Epithelial cell of prostate (primary cell): Measurements from ENCODE around the gene FMNL2.
A peak's percentile ranks its signal among the peaks of the same experiment; 100 is the strongest.

Experiments
- DNase-seq: peaks from one replicate; pipeline ENCODE4 v3.0.0-alpha.2; 2011; ENCODE audit warnings: low read depth, low spot score
- H3K27ac ChIP-seq: fragments of 450-650 bp; 2 replicates; pipeline ENCODE4 v1.5.1; 2017; ENCODE audit warnings: mild to moderate bottlenecking

Gene FMNL2

GRCh38 chr2:152399003-152399402, 64.0 kb downstream of the FMNL2 start:
- H3K27ac ChIP-seq: no peak overlapping the region
- DNase-seq: no peak

GRCh38 chr2:152400607-152401214, 65.7 kb downstream of the FMNL2 start:
- no peak for DNase-seq
- peak overlapping the region; percentile 9 for H3K27ac ChIP-seq

- no peak overlapping the region for H3K27ac ChIP-seq
- no peak for DNase-seq
These were observed 68.1 kb downstream of the FMNL2 start for GRCh38 chr2:152402780-152403759.

GRCh38 chr2:152405206-152406118, 70.5 kb downstream of the FMNL2 start:
- no peak overlapping the region for H3K27ac ChIP-seq
- DNase-seq: no peak

GRCh38 chr2:152406119-152406835, 71.3 kb downstream of the FMNL2 start:
- DNase-seq: no peak
- H3K27ac ChIP-seq: peak overlapping the region; percentile 30

GRCh38 chr2:152406836-152407161, 71.8 kb downstream of the FMNL2 start:
- H3K27ac ChIP-seq: peak overlapping the region; percentile 30
- DNase-seq: no peak

GRCh38 chr2:152407204-152407721, 72.3 kb downstream of the FMNL2 start:
- H3K27ac ChIP-seq: peak overlapping the region; percentile 30
- DNase-seq: no peak

- no peak for DNase-seq
- no peak overlapping the region for H3K27ac ChIP-seq
These were observed 72.8 kb downstream of the FMNL2 start for GRCh38 chr2:152407806-152408205.

- H3K27ac ChIP-seq: no peak overlapping the region
- DNase-seq: no peak
These were observed 73.3 kb downstream of the FMNL2 start for GRCh38 chr2:152408254-152408653.

GRCh38 chr2:152409386-152410164, 74.6 kb downstream of the FMNL2 start:
- peak overlapping the region; percentile 53 for H3K27ac ChIP-seq
- no peak for DNase-seq

- no peak for DNase-seq
- H3K27ac ChIP-seq: peak overlapping the region; percentile 53
These were observed 75.2 kb downstream of the FMNL2 start for GRCh38 chr2:152410165-152410597.

- no peak for DNase-seq
- peak overlapping the region; percentile 53 for H3K27ac ChIP-seq
These were observed 76.2 kb downstream of the FMNL2 start for GRCh38 chr2:152411154-152411553.

GRCh38 chr2:152413228-152414030, 78.5 kb downstream of the FMNL2 start:
- DNase-seq: no peak
- no peak overlapping the region for H3K27ac ChIP-seq

- peak overlapping the region; percentile 3 for H3K27ac ChIP-seq
- DNase-seq: peak; percentile 50
These were observed 80.3 kb downstream of the FMNL2 start for GRCh38 chr2:152415231-152415642.

GRCh38 chr2:152415796-152416195, 80.8 kb downstream of the FMNL2 start:
- DNase-seq: no peak
- no peak overlapping the region for H3K27ac ChIP-seq

GRCh38 chr2:152418688-152419087, 83.7 kb downstream of the FMNL2 start:
- no peak overlapping the region for H3K27ac ChIP-seq
- DNase-seq: no peak

GRCh38 chr2:152419944-152420343, 85.0 kb downstream of the FMNL2 start:
- peak overlapping the region; percentile 95 for H3K27ac ChIP-seq
- DNase-seq: no peak

- DNase-seq: no peak
- peak overlapping the region; percentile 95 for H3K27ac ChIP-seq
These were observed 85.4 kb downstream of the FMNL2 start for GRCh38 chr2:152420363-152420762.
